ENCODE measurements around the gene GJD4.

The GJD4 gene

DNA sequence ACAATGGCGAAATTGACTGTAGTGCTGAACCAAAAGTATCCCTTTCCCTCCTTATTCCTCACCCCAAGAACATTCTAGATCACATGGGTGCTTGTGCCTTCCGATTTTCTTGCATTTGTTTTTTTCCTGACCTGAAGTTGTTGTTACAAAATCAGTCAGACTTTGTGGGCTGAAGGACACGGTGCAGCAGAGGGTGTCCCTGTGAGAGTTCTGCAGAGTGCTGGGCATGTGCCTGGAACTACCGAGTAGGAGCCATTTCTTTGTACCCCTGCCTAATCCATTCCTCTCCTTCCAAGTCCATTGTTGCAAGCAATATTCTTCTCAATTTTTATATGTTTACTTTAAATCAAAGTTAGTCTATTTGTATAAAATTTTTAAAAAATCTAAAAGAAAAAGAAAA lies 35.3 kb upstream of the GJD4 start:
- H3K4me3 ChIP-seq (ENCODE audit: low read depth, low read length), result no peak overlapping the region
- TF ChIP-seq, protein P1, sequence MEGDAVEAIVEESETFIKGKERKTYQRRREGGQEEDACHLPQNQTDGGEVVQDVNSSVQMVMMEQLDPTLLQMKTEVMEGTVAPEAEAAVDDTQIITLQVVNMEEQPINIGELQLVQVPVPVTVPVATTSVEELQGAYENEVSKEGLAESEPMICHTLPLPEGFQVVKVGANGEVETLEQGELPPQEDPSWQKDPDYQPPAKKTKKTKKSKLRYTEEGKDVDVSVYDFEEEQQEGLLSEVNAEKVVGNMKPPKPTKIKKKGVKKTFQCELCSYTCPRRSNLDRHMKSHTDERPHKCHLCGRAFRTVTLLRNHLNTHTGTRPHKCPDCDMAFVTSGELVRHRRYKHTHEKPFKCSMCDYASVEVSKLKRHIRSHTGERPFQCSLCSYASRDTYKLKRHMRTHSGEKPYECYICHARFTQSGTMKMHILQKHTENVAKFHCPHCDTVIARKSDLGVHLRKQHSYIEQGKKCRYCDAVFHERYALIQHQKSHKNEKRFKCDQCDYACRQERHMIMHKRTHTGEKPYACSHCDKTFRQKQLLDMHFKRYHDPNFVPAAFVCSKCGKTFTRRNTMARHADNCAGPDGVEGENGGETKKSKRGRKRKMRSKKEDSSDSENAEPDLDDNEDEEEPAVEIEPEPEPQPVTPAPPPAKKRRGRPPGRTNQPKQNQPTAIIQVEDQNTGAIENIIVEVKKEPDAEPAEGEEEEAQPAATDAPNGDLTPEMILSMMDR (IDR thresholded peaks at IDR 0.05; ENCODE audit: low read depth, low read length, missing control alignments), result no peak
- DNase-seq (ENCODE audit: low read depth), result no peak

DNA sequence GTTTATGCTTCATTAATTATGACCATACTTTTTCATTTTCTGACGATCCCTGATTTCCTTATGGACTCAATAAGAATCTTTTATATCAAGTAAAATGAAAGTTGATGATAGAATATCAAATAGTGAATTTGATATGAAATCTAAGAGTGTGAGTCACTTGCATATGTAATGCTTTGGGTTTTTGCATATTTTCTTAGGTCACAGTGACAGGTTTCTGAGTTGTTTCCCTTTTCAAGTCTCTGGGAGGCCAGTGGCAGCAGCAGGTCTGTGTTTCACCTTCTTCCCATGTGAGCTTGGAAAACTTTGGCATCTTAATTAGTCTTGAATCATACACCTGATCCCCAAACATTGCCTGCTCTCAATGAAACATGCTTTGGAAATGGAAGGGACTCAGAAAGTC lies 34.7 kb upstream of the GJD4 start:
- no peak for DNase-seq (ENCODE audit: low read depth)
- no peak overlapping the region for H3K4me3 ChIP-seq (ENCODE audit: low read depth, low read length)
- TF ChIP-seq, protein P1 (IDR thresholded peaks at IDR 0.05; ENCODE audit: low read depth, low read length, missing control alignments), result no peak

DNA sequence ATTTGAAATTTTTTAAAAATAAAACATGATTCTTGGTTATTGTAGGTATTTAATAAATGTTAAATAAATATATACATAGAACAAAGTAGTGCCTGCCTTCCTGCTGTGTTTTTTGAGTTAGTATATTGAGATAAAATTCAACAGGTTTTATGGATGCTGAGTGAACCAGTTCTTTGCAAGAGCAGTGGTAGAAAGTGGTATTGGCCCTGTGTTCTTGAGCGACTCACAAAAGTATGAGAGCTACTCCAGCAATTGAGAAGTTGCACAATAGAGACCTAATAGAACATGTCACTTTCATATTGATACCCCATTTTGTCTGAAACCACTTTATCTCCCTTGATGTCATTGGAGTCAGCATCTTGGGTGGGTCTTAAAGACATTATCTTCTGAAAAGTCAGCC lies 32.6 kb upstream of the GJD4 start:
- no peak overlapping the region for H3K4me3 ChIP-seq (ENCODE audit: low read depth, low read length)
- DNase-seq (ENCODE audit: low read depth), result no peak
- TF ChIP-seq, protein P1 (IDR thresholded peaks at IDR 0.05; ENCODE audit: low read depth, low read length, missing control alignments), result no peak

DNA sequence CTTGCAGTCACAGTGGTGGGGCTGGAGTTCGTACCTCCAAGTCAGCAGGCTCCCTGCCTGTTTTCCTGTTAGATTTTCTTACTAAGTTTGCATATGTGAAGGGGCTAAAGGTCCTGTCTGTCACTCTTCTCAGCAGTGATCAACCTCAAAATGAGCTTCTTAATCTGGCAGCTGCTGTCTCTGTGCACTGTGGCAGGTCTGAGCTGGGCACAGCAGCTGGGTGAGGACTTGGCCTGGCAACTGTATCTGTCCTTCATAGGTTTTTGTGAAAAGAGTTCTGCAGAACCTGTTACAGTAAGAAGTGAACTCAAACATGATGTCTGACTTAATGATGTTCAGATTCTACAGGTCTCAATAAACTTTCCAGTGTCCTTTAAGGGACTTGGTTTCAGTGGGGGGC lies 31.3 kb upstream of the GJD4 start:
- DNase-seq (ENCODE audit: low read depth), result no peak
- TF ChIP-seq, protein P1 (IDR thresholded peaks at IDR 0.05; ENCODE audit: low read depth, low read length, missing control alignments), result no peak
- H3K4me3 ChIP-seq (ENCODE audit: low read depth, low read length), result no peak overlapping the region

DNA sequence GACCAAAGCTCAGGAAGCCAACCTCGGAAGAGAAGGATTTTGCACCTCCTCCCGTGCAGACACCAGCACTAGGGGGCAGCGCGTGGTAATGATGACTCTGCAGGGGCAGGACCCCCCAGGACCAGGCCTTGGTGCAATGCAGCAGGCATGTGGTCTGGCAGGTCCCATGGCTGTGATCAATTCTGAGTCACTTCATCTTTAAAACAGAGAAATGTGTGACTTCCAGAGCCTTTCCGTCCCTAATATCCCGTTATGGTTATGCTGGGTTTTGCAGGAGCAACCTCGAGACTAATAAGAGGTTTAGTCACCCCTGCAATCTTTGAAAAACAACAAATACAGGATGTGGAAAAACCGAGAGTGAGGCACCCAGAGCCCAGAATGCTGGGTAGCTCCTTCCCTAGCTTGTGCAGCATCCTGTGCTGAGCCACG lies 30.2 kb upstream of the GJD4 start:
- no peak overlapping the region for H3K4me3 ChIP-seq (ENCODE audit: low read depth, low read length)
- no peak for DNase-seq (ENCODE audit: low read depth)
- TF ChIP-seq, protein P1 (IDR thresholded peaks at IDR 0.05; ENCODE audit: low read depth, low read length, missing control alignments), result peak; percentile 24

DNA sequence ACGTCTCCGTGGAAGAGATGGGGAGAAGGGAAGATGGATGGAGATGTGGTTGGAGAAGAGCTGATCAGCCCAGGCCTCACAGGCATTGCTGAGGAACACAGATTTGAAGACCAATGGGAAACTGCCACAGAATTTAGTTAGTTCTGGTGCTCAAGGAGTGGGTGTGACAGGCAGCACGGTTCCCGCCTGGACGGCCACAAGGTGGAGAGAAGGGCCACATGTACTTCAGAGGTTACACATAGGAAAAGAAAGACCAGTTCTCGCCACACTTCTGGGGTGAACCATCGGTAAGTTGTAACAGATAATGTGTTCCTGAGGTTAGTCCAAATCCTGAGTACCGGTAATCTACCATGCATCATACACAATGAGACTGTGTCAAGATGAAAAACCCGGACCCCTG lies 29.5 kb upstream of the GJD4 start:
- no peak for DNase-seq (ENCODE audit: low read depth)
- H3K4me3 ChIP-seq (ENCODE audit: low read depth, low read length), result no peak overlapping the region
- TF ChIP-seq, protein P1 (IDR thresholded peaks at IDR 0.05; ENCODE audit: low read depth, low read length, missing control alignments), result no peak

DNA sequence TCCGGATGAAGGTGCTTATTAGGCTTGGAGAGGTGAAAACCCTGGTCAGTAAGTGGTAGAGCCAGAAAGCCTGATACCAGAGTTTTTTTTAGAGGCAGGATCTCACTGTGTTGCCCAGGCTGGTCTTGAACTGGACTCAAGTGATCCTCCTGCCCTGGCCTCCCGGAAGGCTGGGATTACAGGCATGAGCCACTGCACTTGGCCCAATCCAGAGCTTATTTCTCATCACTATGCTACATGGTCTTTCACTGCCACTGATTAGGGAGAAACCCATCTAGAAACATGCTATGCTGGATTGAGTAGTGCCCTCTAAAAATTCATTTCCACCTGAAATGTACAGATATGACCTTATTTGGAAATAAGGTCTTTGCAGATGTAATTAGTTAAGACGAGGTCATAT lies 28.4 kb upstream of the GJD4 start:
- no peak for DNase-seq (ENCODE audit: low read depth)
- TF ChIP-seq, protein P1 (IDR thresholded peaks at IDR 0.05; ENCODE audit: low read depth, low read length, missing control alignments), result no peak
- no peak overlapping the region for H3K4me3 ChIP-seq (ENCODE audit: low read depth, low read length)

Measured in GM12864 (cell line).